Adrenal gland (tissue), 5 donors: ENCODE results near the gene NCK2.

ENCODE experiments used
- CTCF ChIP-seq, 6 experiments: fragments of 450-650 bp in 4 of 6; fragments of 200-600 bp in 2 of 6; sonication (generic) in 1 of 6; IDR thresholded peaks; 1 replicate in 5 of 6; 2 replicates in 1 of 6; pipeline versions ENCODE4 v1.5.1 to v1.8.0; 2016 to 2021; ENCODE audit warnings: antibody characterized with exemption in 6 of 6, mild to moderate bottlenecking in 2 of 6, moderate library complexity in 1 of 6
- POLR2A ChIP-seq, 2 donors: fragments of 450-650 bp; IDR thresholded peaks; one replicate each; pipeline ENCODE4 v1.6.1; 2017; ENCODE audit warnings: antibody characterized with exemption in 2 of 2, mild to moderate bottlenecking in 2 of 2, moderate library complexity in 1 of 2
- donor health status: DM: no; HTN: no; CAD: no.

GRCh38 chr2:105865222-105865913, 120.7 kb downstream of the NCK2 start:
- no peak for TF ChIP-seq POLR2A (IDR thresholded peaks at IDR 0.05)
- TF ChIP-seq CTCF (IDR thresholded peaks at IDR 0.05), result no peak
